Measurements from ENCODE around the gene ALDH4A1. TPM values are rescaled to one million over a fixed set of nuclear protein-coding genes. Genes with fewer than 3 reads are reported as not detected.

ALDH4A1 gene
- total and polyA plus RNA-seq, 9 donors = 2.8 to 13.9 (median 8.0) TPM

GRCh38 chr1:18879215-18879790 is 23.1 kb downstream of the ALDH4A1 start:
- DNase-seq = no peak
- 78 to 87% (median 84%) methylated on average over 12 of the region's 12 CpGs for WGBS, 3 donors
- no peaks in the 10 kb centered on the region for H3K9me3 ChIP-seq
- intact Hi-C loops (cut with DNase I) = no loop called here
- TF ChIP-seq CTCF (IDR thresholded peaks at IDR 0.05) (no peak), EP300 (IDR thresholded peaks at IDR 0.05) (no peak), POLR2A (IDR thresholded peaks at IDR 0.05) (no peak)
- H3K36me3 ChIP-seq = no peaks in the 10 kb centered on the region
- no peaks in the 10 kb centered on the region for H3K27me3 ChIP-seq
- H3K4me1 ChIP-seq (ENCODE audit: insufficient read depth) = no peaks in the 10 kb centered on the region
- no peak overlapping the region for H3K27ac ChIP-seq
- no peak overlapping the region for H3K4me3 ChIP-seq

DNA sequence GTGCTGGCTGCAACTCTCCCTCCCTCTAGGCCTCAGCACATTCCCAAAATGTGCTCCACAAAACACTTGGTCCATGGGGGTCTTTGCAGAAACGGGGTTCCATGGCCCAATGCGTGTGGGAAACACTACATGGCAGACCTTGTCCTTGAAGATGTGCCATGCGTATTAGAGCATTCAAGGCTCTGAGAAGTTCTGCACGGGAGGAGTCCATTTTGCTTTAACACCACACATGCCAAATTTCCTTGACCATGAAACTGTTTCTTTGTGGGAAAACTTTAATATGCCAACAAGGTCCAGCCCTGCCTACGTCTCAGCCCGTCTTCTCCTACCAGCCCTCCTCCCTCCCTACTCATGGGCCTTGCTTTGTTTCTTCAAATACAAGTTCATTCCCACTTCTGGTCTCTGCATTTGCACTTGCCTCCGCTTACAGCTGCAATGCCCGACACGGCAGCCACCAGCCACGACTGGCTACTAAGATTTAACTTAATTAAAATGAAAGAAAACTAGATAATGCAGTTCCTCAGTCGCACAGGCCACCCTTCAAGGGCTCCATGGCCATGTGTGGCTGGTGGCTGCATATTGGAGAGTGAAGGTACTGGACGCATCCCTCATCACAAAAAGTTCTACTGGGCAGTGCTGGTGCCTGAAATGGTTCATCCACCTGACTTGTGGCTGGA is 23.7 kb downstream of the ALDH4A1 start:
- intact Hi-C loops (cut with DNase I) = no loop called here
- H3K9me3 ChIP-seq = no peaks in the 10 kb centered on the region
- no peaks in the 10 kb centered on the region for H3K36me3 ChIP-seq
- H3K4me3 ChIP-seq = no peak overlapping the region
- H3K27ac ChIP-seq = no peak overlapping the region
- H3K27me3 ChIP-seq = no peaks in the 10 kb centered on the region
- no peak for TF ChIP-seq CTCF (IDR thresholded peaks at IDR 0.05)
- no peak for TF ChIP-seq POLR2A (IDR thresholded peaks at IDR 0.05)
- no peak for TF ChIP-seq EP300 (IDR thresholded peaks at IDR 0.05)
- 70 to 79% (median 77%) methylated on average over 12 of the region's 12 CpGs for WGBS, 3 donors
- DNase-seq = no peak
- H3K4me1 ChIP-seq (ENCODE audit: insufficient read depth) = no peaks in the 10 kb centered on the region

DNA sequence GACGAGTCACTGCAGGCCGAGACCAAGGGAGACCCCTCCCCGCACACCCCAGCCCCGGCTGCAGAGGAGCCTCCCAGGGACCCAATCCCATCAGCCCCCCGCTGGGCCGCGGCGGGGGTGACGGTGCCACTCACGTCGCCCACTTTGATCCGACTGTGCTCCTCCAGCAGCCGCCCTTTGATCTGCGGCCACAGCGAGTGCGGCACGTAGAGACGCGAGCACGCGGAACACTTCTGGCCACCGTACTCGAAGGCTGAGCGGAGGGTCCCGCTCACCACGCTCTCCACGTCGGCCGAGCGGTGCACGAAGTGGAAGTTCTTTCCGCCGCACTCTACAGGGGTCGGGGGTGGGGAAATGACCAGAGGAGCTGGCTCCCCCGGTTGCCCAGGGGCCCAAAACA is 25.1 kb downstream of the ALDH4A1 start:
- WGBS, 3 donors = 90 to 93% (median 90%) methylated on average over 34 to 35 of the region's 35 CpGs
- intact Hi-C loops (cut with DNase I) = no loop called here

DNA sequence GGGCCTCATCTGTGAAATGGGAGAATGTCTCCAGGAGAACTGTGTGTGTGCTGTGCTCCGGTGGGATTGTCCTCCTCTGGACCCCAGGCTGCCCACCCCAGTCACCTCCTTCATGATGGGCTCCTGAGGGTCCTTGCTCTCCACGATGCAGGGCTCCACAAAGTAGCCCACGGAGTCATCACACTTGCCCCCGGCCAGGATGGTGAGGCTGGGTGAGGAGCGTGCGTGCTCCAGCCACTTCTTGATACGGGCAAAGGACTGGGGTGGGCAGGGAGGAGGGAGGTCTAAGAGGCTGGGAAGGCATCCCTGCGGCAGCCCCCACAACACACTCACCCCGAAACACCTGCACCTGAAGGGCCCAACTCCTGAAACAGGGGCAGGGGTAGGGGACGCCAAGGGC is 26.1 kb downstream of the ALDH4A1 start:
- Histone ChIP-seq H3K9me3 (no peaks in the 10 kb centered on the region), H3K27ac (no peak overlapping the region), H3K27me3 (no peaks in the 10 kb centered on the region), H3K4me3 (no peak overlapping the region), H3K36me3 (no peaks in the 10 kb centered on the region), H3K4me1 (ENCODE audit: insufficient read depth) (no peaks in the 10 kb centered on the region)
- 86 to 95% (median 88%) methylated on average over 9 to 10 of the region's 10 CpGs for WGBS, 3 donors
- no peak for TF ChIP-seq CTCF (IDR thresholded peaks at IDR 0.05)
- no peak for TF ChIP-seq EP300 (IDR thresholded peaks at IDR 0.05)
- no peak for TF ChIP-seq POLR2A (IDR thresholded peaks at IDR 0.05)
- DNase-seq = no peak
- intact Hi-C loops (cut with DNase I) = no loop called here

More for the DNA sequence above, 25.1 kb downstream of the ALDH4A1 start:
- Histone ChIP-seq H3K4me1 (ENCODE audit: insufficient read depth) (no peaks in the 10 kb centered on the region), H3K4me3 (no peak overlapping the region), H3K27me3 (no peaks in the 10 kb centered on the region), H3K27ac (no peak overlapping the region), H3K9me3 (no peaks in the 10 kb centered on the region), H3K36me3 (no peaks in the 10 kb centered on the region)
- DNase-seq = no peak
- no peak for TF ChIP-seq CTCF (IDR thresholded peaks at IDR 0.05)
- no peak for TF ChIP-seq POLR2A (IDR thresholded peaks at IDR 0.05)
- no peak for TF ChIP-seq EP300 (IDR thresholded peaks at IDR 0.05)

Data from ovary (tissue), 9 donors.